ENCODE results near the gene HIP1R. TPM values are rescaled to one million over a fixed set of nuclear protein-coding genes. Genes with fewer than 3 reads are reported as not detected.

HIP1R gene
- total RNA-seq, 4 donors from 2014 or later, result 208 to 265 (median 238) TPM

- H3K27ac ChIP-seq, result no peak overlapping the region
- no peak for DNase-seq
- TF ChIP-seq POLR2A (IDR thresholded peaks at IDR 0.05) (no peak), CTCF (IDR thresholded peaks at IDR 0.05) (no peak)
- no peaks in the 10 kb centered on the region for H3K9me3 ChIP-seq
- H3K4me1 ChIP-seq, result no peaks in the 10 kb centered on the region
- H3K36me3 ChIP-seq, result no peaks in the 10 kb centered on the region
- H3K4me3 ChIP-seq, result no peak overlapping the region
- H3K27me3 ChIP-seq, result no peaks in the 10 kb centered on the region
Observed at GRCh38 chr12:122811777-122812176, 23.5 kb upstream of the HIP1R start.

GRCh38 chr12:122813310-122813713 is 21.9 kb upstream of the HIP1R start:
- Histone ChIP-seq H3K4me1 (no peaks in the 10 kb centered on the region), H3K9me3 (no peaks in the 10 kb centered on the region), H3K27ac (peak overlapping the region in 1 of 4 donors; percentile 62), H3K27me3 (no peaks in the 10 kb centered on the region), H3K4me3 (no peak overlapping the region), H3K36me3 (no peaks in the 10 kb centered on the region)
- no peak for TF ChIP-seq CTCF (IDR thresholded peaks at IDR 0.05)
- DNase-seq, result peak in 2 of 3 donors; percentile 67 to 69

- H3K27me3 ChIP-seq, result no peaks in the 10 kb centered on the region
- no peak overlapping the region for H3K27ac ChIP-seq
- no peaks in the 10 kb centered on the region for H3K36me3 ChIP-seq
- TF ChIP-seq CTCF (IDR thresholded peaks at IDR 0.05), result no peak
- TF ChIP-seq POLR2A (IDR thresholded peaks at IDR 0.05), result no peak
- no peaks in the 10 kb centered on the region for H3K4me1 ChIP-seq
- DNase-seq, result peak in 1 of 3 donors; percentile 19
- H3K4me3 ChIP-seq, result no peak overlapping the region
- no peaks in the 10 kb centered on the region for H3K9me3 ChIP-seq
Observed at GRCh38 chr12:122819209-122819785, 16.0 kb upstream of the HIP1R start.

- DNase-seq, result peak in 1 of 3 donors; percentile 41
- H3K27me3 ChIP-seq, result no peaks in the 10 kb centered on the region
- no peak overlapping the region for H3K4me3 ChIP-seq
- H3K27ac ChIP-seq, result peak overlapping the region in 1 of 4 donors; percentile 66
- no peaks in the 10 kb centered on the region for H3K9me3 ChIP-seq
- no peaks in the 10 kb centered on the region for H3K4me1 ChIP-seq
- no peaks in the 10 kb centered on the region for H3K36me3 ChIP-seq
- TF ChIP-seq CTCF (IDR thresholded peaks at IDR 0.05) (no peak), POLR2A (IDR thresholded peaks at IDR 0.05) (no peak)
Observed at GRCh38 chr12:122820138-122820537, 15.1 kb upstream of the HIP1R start.

GRCh38 chr12:122820838-122821271 is 14.4 kb upstream of the HIP1R start:
- Histone ChIP-seq H3K9me3 (no peaks in the 10 kb centered on the region), H3K27me3 (no peaks in the 10 kb centered on the region), H3K4me1 (no peaks in the 10 kb centered on the region), H3K4me3 (no peak overlapping the region), H3K27ac (peak overlapping the region in 1 of 4 donors; percentile 66), H3K36me3 (no peaks in the 10 kb centered on the region)
- TF ChIP-seq CTCF (IDR thresholded peaks at IDR 0.05) (no peak), POLR2A (IDR thresholded peaks at IDR 0.05) (no peak)
- DNase-seq, result peak in 2 of 3 donors; percentile 47 to 51

All from Peyer's patch (tissue), 4 donors.